ENCODE measurements around the gene KRT14.

Gene KRT14

DNA sequence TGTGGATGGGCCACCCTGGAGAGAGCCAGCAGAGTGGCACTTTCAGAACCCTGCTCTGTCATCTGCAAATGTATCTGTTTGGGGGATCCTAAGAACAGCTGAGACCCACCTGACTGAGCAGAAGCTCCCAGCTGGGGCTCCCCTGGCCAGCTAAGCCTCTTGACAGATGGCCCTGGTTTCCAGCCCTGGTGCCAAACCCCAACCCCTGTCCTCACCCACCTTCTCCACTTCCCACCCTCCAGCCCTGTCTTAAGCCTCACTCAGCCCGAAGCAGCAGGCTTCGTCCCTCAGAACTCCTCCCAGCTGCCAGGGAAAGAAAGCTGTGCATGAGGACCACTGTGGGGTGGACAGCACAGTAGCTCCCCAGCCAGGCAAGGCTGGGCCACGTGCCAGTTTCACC lies 11.4 kb downstream of the KRT14 start:
- no peak for DNase-seq (ENCODE audit: low read depth, low spot score)
- no peak overlapping the region for H3K4me3 ChIP-seq (ENCODE audit: low read depth, low read length)
- ChIA-PET CTCF (interaction anchor here (1.0 to 2.4 kb wide), 5 partner anchors 9 to 91 kb away, joined by 3 to 13 read pairs (median 5); no protein-coding TSS in a partner anchor), POLR2A (no interaction called here)
- TF ChIP-seq, protein P1, sequence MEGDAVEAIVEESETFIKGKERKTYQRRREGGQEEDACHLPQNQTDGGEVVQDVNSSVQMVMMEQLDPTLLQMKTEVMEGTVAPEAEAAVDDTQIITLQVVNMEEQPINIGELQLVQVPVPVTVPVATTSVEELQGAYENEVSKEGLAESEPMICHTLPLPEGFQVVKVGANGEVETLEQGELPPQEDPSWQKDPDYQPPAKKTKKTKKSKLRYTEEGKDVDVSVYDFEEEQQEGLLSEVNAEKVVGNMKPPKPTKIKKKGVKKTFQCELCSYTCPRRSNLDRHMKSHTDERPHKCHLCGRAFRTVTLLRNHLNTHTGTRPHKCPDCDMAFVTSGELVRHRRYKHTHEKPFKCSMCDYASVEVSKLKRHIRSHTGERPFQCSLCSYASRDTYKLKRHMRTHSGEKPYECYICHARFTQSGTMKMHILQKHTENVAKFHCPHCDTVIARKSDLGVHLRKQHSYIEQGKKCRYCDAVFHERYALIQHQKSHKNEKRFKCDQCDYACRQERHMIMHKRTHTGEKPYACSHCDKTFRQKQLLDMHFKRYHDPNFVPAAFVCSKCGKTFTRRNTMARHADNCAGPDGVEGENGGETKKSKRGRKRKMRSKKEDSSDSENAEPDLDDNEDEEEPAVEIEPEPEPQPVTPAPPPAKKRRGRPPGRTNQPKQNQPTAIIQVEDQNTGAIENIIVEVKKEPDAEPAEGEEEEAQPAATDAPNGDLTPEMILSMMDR (IDR thresholded peaks at IDR 0.05; ENCODE audit: insufficient read depth, low read length, missing control alignments), result no peak

DNA sequence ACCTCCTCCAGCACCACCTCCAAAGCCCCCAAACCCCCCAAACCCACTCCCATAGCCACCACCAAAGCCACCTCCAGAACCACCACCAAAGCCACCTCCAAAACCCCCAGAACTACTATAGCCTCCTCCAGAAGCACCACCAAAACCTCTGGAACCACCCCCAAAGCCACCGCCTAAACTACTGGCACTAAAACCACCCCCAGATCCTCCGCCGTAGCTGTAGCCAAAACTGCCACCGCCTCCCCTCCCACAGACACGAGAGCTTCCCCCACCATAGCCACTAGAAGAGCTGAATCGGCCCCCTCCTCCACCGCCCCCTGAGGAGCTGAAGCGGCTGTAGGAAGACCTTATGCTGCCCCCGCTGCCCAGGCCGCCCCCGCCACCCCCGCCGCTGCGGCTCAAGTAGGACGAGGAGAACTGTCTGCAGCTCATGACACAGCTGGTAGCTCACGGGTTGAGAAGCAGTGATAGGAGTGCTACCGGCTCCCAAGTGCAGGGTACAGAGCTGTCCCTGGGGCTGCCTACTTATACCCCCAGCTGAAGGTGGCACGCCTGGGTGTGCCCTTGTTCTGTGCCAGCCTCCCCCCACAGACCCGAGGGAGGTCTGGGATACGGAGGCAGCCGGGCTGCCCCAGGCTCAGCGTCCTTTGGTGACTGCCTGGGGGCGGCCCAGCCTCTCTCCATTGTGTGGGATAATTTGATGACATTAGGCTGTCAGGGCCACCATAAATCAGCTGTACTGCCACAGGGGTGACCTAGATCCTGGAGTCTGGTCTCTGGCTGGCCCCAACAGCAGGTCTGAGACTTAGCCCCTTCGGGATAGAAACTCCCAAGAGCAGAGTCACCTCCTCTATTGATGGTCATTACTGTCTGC lies 14.9 kb downstream of the KRT14 start, which contains the start of gene KRT9:
Gene KRT9 (minus strand): TSS at position 499 of the 874 bp plus-strand sequence. CDS start 67 bp downstream, at position 432.
- ChIA-PET POLR2A (interaction anchor here (0.6 kb wide), 1 partner anchor 48 kb away, joined by 3 read pairs; no protein-coding TSS in a partner anchor), CTCF (interaction anchor here (1.3 to 4.0 kb wide), 6 partner anchors 8 to 91 kb away, joined by 3 to 24 read pairs (median 4); no protein-coding TSS in a partner anchor)
- H3K4me3 ChIP-seq (ENCODE audit: low read depth, low read length), result no peak within 1 kb of the TSS
- TF ChIP-seq, protein P1 (IDR thresholded peaks at IDR 0.05; ENCODE audit: insufficient read depth, low read length, missing control alignments), result no peak
- DNase-seq (ENCODE audit: low read depth, low spot score), result no peak

DNA sequence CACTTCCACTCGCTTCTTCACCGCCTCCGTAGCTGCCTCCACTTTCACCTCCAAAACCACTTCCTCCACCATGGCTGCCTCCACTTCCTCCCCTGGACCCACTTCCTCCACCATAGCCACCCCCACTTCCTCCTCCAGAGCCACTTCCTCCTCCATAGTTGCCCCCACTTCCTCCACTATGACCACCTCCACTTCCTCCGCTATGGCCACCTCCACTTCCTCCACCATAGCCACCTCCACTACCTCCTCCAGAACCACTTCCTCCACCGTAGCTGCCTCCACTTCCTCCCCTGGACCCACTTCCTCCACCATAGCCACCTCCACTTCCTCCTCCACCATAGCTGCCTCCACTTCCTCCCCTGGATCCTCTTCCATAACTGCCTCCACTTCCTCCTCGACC lies 19.4 kb downstream of the KRT14 start:
- no peak overlapping the region for H3K4me3 ChIP-seq (ENCODE audit: low read depth, low read length)
- TF ChIP-seq, protein P1 (IDR thresholded peaks at IDR 0.05; ENCODE audit: insufficient read depth, low read length, missing control alignments), result no peak
- ChIA-PET POLR2A (no interaction called here), CTCF (interaction anchor here (1.5 to 13.3 kb wide), 4 partner anchors 17 to 245 kb away, joined by 3 to 180 read pairs (median 34); no protein-coding TSS in a partner anchor)
- no peak for DNase-seq (ENCODE audit: low read depth, low spot score)

DNA sequence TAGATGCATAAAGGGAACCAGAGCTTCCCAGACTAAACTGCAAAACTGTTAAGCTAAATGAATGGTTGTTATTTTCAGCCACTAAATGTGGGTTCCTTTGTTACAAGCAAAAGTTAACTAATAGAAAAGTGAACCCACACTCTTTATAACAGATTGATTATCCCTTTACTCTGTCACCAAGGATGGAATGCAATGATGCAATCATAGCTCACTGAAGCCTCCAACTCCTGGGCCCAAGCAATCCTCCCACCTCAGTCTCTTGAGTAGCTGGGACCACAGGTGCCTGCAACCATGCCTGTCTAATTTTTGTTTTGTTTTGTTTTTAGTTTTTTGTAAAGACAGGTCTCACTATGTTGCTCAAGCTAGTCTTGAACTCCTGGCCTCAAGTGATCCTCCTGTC lies 21.4 kb downstream of the KRT14 start:
- DNase-seq (ENCODE audit: low read depth, low spot score), result no peak
- ChIA-PET CTCF (interaction anchor here (1.0 to 13.3 kb wide), 7 partner anchors 13 to 98 kb away, joined by 3 to 180 read pairs (median 4); partner anchors contain the start of gene KRT15), POLR2A (no interaction called here)
- TF ChIP-seq, protein P1 (IDR thresholded peaks at IDR 0.05; ENCODE audit: insufficient read depth, low read length, missing control alignments), result no peak
- no peak overlapping the region for H3K4me3 ChIP-seq (ENCODE audit: low read depth, low read length)

DNA sequence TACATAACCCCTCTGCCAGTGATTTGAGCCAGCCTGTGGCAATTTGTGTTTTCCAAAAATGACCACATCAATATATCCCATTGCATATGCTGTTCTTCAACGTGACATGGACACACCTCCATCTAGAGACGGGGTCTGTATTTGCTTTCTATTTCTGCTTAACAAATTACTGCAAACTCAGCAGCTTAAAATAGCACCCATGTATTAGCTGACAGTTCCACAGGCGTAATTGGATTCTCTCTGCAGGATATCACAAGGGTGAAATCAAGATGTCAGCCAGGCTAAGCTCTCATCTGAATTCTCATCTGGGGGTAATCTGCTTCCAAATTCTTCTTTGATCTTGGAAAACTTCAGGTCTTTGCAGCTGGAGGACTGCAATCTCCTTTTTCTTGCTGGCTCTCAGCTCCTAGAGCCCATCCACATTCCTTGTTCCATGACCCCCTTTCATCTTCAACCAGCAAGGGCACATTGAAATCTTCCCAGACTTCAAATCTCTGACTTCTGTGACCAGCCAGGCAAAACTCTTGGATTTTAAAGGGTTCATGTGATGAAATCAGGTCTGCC lies 23.0 kb downstream of the KRT14 start:
- POLR2A ChIA-PET, result no interaction called here
- DNase-seq (ENCODE audit: low read depth, low spot score), result no peak
- TF ChIP-seq, protein P1 (IDR thresholded peaks at IDR 0.05; ENCODE audit: insufficient read depth, low read length, missing control alignments), result no peak
- CTCF ChIA-PET, result interaction anchor here (7.9 to 13.3 kb wide), 2 partner anchors 14 to 84 kb away, joined by 52 to 180 read pairs; no protein-coding TSS in a partner anchor
- H3K4me3 ChIP-seq (ENCODE audit: low read depth, low read length), result no peak overlapping the region

DNA sequence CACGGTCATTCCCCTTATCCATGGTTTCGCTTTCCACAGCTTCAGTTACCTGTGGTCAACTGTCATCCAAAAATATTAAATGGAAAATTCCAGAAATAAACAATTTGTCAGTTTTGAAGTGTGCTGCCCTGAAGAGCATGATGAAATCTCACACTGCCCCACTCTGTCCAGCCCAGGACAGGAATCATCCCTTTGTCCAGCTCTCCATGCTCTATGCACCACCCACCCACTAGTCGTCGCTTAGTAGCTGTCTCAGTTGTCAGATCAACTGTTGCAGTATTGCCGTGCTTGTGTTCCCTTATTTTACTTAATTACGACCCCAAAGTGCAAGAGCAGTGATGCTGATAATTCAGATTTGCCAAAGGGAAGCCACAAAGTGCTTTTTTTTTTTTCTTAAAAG lies 25.1 kb downstream of the KRT14 start:
- TF ChIP-seq, protein P1 (IDR thresholded peaks at IDR 0.05; ENCODE audit: insufficient read depth, low read length, missing control alignments), result no peak
- ChIA-PET CTCF (interaction anchor here (13.3 to 16.0 kb wide), 2 partner anchors 11 to 103 kb away, joined by 180 to 604 read pairs; no protein-coding TSS in a partner anchor), POLR2A (no interaction called here)
- DNase-seq (ENCODE audit: low read depth, low spot score), result no peak
- no peak overlapping the region for H3K4me3 ChIP-seq (ENCODE audit: low read depth, low read length)

Measured in AG04449 (cell line).